Body of pancreas (tissue), 4 donors: ENCODE measurements around the gene PCYT2. TPM values are rescaled to one million over a fixed set of nuclear protein-coding genes. Genes with fewer than 3 reads are reported as not detected.

Source experiments
- ATAC-seq: fragments of 150-250 bp; one replicate; pipeline ENCODE4 v1.9.1; 2016
- DNase-seq, 4 donors: peaks; one replicate each; pipeline ENCODE4 v3.0.0-alpha.2; 2019
- H3K27ac ChIP-seq, 4 donors: fragments of 200-600 bp; sonication (generic); 1 replicate in 3 of 4; 2 replicates in 1 of 4; pipeline versions ENCODE4 v1.5.1 to v1.6.1; 2016 to 2019; ENCODE audit warnings: mild to moderate bottlenecking in 1 of 4, mixed read lengths in 1 of 4, moderate library complexity in 1 of 4
- H3K27me3 ChIP-seq, 2 donors: fragments of 200-600 bp; sonication (generic); one replicate each; pipeline ENCODE4 v1.6.0; 2016; ENCODE audit warnings: mild to moderate bottlenecking in 1 of 2
- H3K36me3 ChIP-seq, 2 donors: fragments of 200-600 bp; sonication (generic); replicated peaks in 1 of 2; 2 replicates each; pipeline ENCODE4 v1.5.1; 2016; ENCODE audit warnings: low read depth in 2 of 2; ENCODE audit not compliant: insufficient read depth in 1 of 2
- H3K4me1 ChIP-seq: fragments of 200-600 bp; sonication (generic); one replicate; pipeline ENCODE4 v1.6.0; 2016
- H3K4me3 ChIP-seq, 2 donors: fragments of 200-600 bp; sonication (generic); 1 replicate in 1 of 2; 2 replicates in 1 of 2; pipeline ENCODE4 v1.5.1; 2016 to 2019
- H3K9me3 ChIP-seq, 3 donors: fragments of 200-600 bp; sonication (generic); 1 replicate in 2 of 3; 2 replicates in 1 of 3; pipeline ENCODE4 v1.5.1; 2016
- CTCF ChIP-seq, 7 experiments: fragments of 450-650 bp in 4 of 7; fragments of 200-600 bp in 3 of 7; sonication (generic) in 3 of 7; IDR thresholded peaks; one replicate each; pipeline ENCODE4 v1.5.1; 2016 to 2019; ENCODE audit warnings: antibody characterized with exemption in 7 of 7
- POLR2A ChIP-seq, 3 donors: fragments of 450-650 bp; IDR thresholded peaks; one replicate each; pipeline ENCODE4 v1.6.1; 2016; ENCODE audit warnings: antibody characterized with exemption in 3 of 3, mild to moderate bottlenecking in 2 of 3
- WGBS, 2 donors: methylation state at CpG; one replicate each; pipeline ENCODE4 v1.1.5; 2017; 5-methylcytosine and 5-hydroxymethylcytosine counted together
- intact Hi-C: fragments of 100-400 bp; cut with DNase I; formaldehyde crosslinking; loops from one replicate; pipeline ENCODE4 v1.15.1; 2023
- total RNA-seq, 2 donors: library from RNA; depleted of rRNA; stranded (reverse); fragments of >200 nt; gene quantifications; one replicate each; pipeline ENCODE4 v1.1.0, GENCODE V29; 2016

Gene PCYT2
- total RNA-seq, 2 donors from 2014 or later = 13.0 to 25.1 TPM

- H3K27ac ChIP-seq = no peak overlapping the region
- no peaks in the 10 kb centered on the region for H3K9me3 ChIP-seq
- DNase-seq (no peak), ATAC-seq (no peak)
- no peaks in the 10 kb centered on the region for H3K36me3 ChIP-seq
- peaks cover 8% of the 10 kb centered on the region for H3K4me1 ChIP-seq
- H3K27me3 ChIP-seq = no peaks in the 10 kb centered on the region
- TF ChIP-seq CTCF (IDR thresholded peaks at IDR 0.05) = no peak
- TF ChIP-seq POLR2A (IDR thresholded peaks at IDR 0.05) = no peak
- H3K4me3 ChIP-seq = no peak overlapping the region
- intact Hi-C loops = no loop called here
- 59 to 71% methylated on average over 11 of the region's 12 CpGs for WGBS, 2 donors
These were observed 31.0 kb upstream of the PCYT2 start for GRCh38 chr17:81942167-81942553.

GRCh38 chr17:81941484-81942166 is 30.4 kb upstream of the PCYT2 start:
- no peak overlapping the region for H3K4me3 ChIP-seq
- H3K27me3 ChIP-seq = no peaks in the 10 kb centered on the region
- peak in 1 of 4 donors; percentile 10 for DNase-seq
- H3K36me3 ChIP-seq = no peaks in the 10 kb centered on the region
- WGBS, 2 donors = 43 to 55% methylated on average over 11 to 26 of the region's 30 CpGs
- intact Hi-C loops = no loop called here
- H3K4me1 ChIP-seq = peaks cover 12% of the 10 kb centered on the region
- no peak for ATAC-seq
- H3K27ac ChIP-seq = no peak overlapping the region
- H3K9me3 ChIP-seq = no peaks in the 10 kb centered on the region
- TF ChIP-seq CTCF (IDR thresholded peaks at IDR 0.05) (no peak), POLR2A (IDR thresholded peaks at IDR 0.05) (no peak)

- DNase-seq = peak in 1 of 4 donors; percentile 10
- ATAC-seq = no peak
- no peak overlapping the region for H3K4me3 ChIP-seq
- H3K4me1 ChIP-seq = peaks cover 20% of the 10 kb centered on the region
- H3K27me3 ChIP-seq = no peaks in the 10 kb centered on the region
- no peaks in the 10 kb centered on the region for H3K36me3 ChIP-seq
- intact Hi-C loops = no loop called here
- no peaks in the 10 kb centered on the region for H3K9me3 ChIP-seq
- TF ChIP-seq CTCF (IDR thresholded peaks at IDR 0.05) = no peak
- TF ChIP-seq POLR2A (IDR thresholded peaks at IDR 0.05) = no peak
- no peak overlapping the region for H3K27ac ChIP-seq
- 87 to 89% methylated on average over 12 to 55 of the region's 56 CpGs for WGBS, 2 donors
These were observed 29.6 kb upstream of the PCYT2 start for GRCh38 chr17:81940538-81941483.

- no peaks in the 10 kb centered on the region for H3K9me3 ChIP-seq
- intact Hi-C loops = no loop called here
- no peak for TF ChIP-seq CTCF (IDR thresholded peaks at IDR 0.05)
- TF ChIP-seq POLR2A (IDR thresholded peaks at IDR 0.05) = no peak
- H3K4me3 ChIP-seq = no peak overlapping the region
- H3K4me1 ChIP-seq = peaks cover 29% of the 10 kb centered on the region
- no peak overlapping the region for H3K27ac ChIP-seq
- ATAC-seq (no peak), DNase-seq (peak in 1 of 4 donors; percentile 20)
- no peaks in the 10 kb centered on the region for H3K36me3 ChIP-seq
- H3K27me3 ChIP-seq = no peaks in the 10 kb centered on the region
- 78 to 81% methylated on average over 15 to 19 of the region's 21 CpGs for WGBS, 2 donors
These were observed 28.7 kb upstream of the PCYT2 start for GRCh38 chr17:81939881-81940385.
